ENCODE results near the gene RBBP8NL.
"Not testable (repeated sequence)": the region's sequence is repeated elsewhere in the genome, so short reads cannot be mapped to it uniquely, and the experiment has no call there.

DNA sequence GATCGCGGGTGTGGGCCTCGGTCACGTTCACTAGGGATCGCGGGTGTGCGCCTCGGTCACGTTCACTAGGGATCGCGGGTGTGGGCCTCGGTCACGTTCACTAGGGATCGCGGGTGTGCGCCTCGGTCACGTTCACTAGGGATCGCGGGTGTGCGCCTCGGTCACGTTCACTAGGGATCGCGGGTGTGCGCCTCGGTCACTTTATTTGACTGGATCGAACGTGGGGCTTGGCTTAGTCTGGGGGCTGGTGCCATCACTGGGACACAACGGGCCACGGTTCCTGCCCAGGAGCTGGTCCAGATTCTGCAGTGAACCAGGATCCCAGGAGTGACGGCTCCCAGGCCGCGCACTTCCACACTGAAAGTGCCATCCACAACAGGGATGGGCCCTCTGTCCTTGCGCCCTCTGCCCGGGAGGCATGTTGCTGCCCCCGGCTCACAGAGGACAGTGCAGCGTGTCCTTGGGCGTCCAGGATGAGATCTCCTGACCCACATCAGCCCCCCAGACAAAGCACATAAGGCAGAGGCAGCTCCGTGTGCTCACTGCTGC, 53.6 kb downstream of the RBBP8NL start:
- TF ChIP-seq, protein P1, sequence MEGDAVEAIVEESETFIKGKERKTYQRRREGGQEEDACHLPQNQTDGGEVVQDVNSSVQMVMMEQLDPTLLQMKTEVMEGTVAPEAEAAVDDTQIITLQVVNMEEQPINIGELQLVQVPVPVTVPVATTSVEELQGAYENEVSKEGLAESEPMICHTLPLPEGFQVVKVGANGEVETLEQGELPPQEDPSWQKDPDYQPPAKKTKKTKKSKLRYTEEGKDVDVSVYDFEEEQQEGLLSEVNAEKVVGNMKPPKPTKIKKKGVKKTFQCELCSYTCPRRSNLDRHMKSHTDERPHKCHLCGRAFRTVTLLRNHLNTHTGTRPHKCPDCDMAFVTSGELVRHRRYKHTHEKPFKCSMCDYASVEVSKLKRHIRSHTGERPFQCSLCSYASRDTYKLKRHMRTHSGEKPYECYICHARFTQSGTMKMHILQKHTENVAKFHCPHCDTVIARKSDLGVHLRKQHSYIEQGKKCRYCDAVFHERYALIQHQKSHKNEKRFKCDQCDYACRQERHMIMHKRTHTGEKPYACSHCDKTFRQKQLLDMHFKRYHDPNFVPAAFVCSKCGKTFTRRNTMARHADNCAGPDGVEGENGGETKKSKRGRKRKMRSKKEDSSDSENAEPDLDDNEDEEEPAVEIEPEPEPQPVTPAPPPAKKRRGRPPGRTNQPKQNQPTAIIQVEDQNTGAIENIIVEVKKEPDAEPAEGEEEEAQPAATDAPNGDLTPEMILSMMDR (conservative IDR thresholded peaks at IDR 0.05; ENCODE audit: low read length) = not testable (repeated sequence)
- TF ChIP-seq EZH2phosphoT487 (IDR thresholded peaks at IDR 0.05; ENCODE audit: borderline replicate concordance) = not testable (repeated sequence)
